A549 treated with CORT108297 at 1 μM for 4 hours (cell line): ENCODE results near the gene FAM20C. TPM values are rescaled to one million over a fixed set of nuclear protein-coding genes. Genes with fewer than 3 reads are reported as not detected.

Experiments
- total RNA-seq: library from RNA; stranded (reverse); fragments of 200-300 nt; extraction: Qiagen RNA extraction; gene quantifications from 5 replicates; pipeline ENCODE4 v1.2.3, GENCODE V29; 2022

The FAM20C gene
- 29.0 to 46.3 TPM (median 41.5 TPM) in 5 replicates for total RNA-seq

GRCh38 chr7:191981-192649 lies at the start of gene FAM20C:
Gene FAM20C (plus strand): TSS chr7:192571. CDS start chr7:193200, 629 bp downstream.

GRCh38 chr7:289756-290553 lies 97.6 kb downstream of the FAM20C start, which contains the start of gene FOXL3:
Gene FOXL3 (plus strand): TSS chr7:290170. CDS start chr7:290170, 0 bp downstream.

Other genes starting within 250 kb of the FAM20C start
- not detected in 5 replicates for gene FOXL3, start 97.6 kb downstream of the FAM20C start, total RNA-seq